OCI-LY3 (cell line): ENCODE results near the gene TFPI.

ENCODE experiments used
- CTCF ChIP-seq: fragments of 200-600, 300-600 bp; sonication (generic); IDR thresholded peaks from 2 replicates; pipeline ENCODE4 v1.5.1; 2014; ENCODE audit warnings: antibody characterized with exemption, low read length, low read depth
- EZH2phosphoT487 ChIP-seq: fragments of 200-600 bp; shearing (Covaris generic); IDR thresholded peaks from 2 replicates; pipeline ENCODE4 v1.6.1; 2018; ENCODE audit warnings: antibody characterized with exemption, mixed run types, low read depth

- TF ChIP-seq CTCF, result no peak
- no peak for TF ChIP-seq EZH2phosphoT487
Measured at GRCh38 chr2:187469538-187469937, 84.7 kb downstream of the TFPI start.
